Adrenal gland (tissue), 12 donors: ENCODE data around the gene LSM10. TPM values are rescaled to one million over a fixed set of nuclear protein-coding genes. Genes with fewer than 3 reads are reported as not detected.

Experiments used
- DNase-seq, 7 donors: peaks; one replicate each; pipeline ENCODE4 v3.0.0-alpha.2; 2019 to 2020
- H3K27ac ChIP-seq, 5 donors: fragments of 200-600 bp; sonication (generic) in 4 of 5; 1 replicate in 3 of 5; 2 replicates in 2 of 5; pipeline versions ENCODE4 v1.5.1 to v1.8.0; 2016 to 2020; ENCODE audit warnings: mild to moderate bottlenecking in 1 of 5
- H3K27me3 ChIP-seq: fragments of 200-600 bp; 2 replicates; pipeline ENCODE4 v1.8.0; 2021
- H3K36me3 ChIP-seq, 2 donors: fragments of 200-600 bp; replicated peaks in 1 of 2; 1 replicate in 1 of 2; 2 replicates in 1 of 2; pipeline versions ENCODE4 v1.5.1 to v1.8.0; 2018 to 2022
- H3K4me1 ChIP-seq, 2 donors: fragments of 200-600 bp; replicated peaks in 1 of 2; 1 replicate in 1 of 2; 2 replicates in 1 of 2; pipeline versions ENCODE4 v1.5.1 to v1.8.0; 2018 to 2021
- H3K4me3 ChIP-seq, 4 donors: fragments of 200-600 bp; sonication (generic) in 3 of 4; one replicate each; pipeline ENCODE4 v1.5.1; 2016 to 2018
- H3K9me3 ChIP-seq, 3 donors: fragments of 200-600 bp; sonication (generic) in 1 of 3; replicated peaks in 1 of 3; 1 replicate in 2 of 3; 2 replicates in 1 of 3; pipeline versions ENCODE4 v1.5.1 to v1.8.0; 2016 to 2021
- POLR2A ChIP-seq, 2 donors: fragments of 450-650 bp; IDR thresholded peaks; one replicate each; pipeline ENCODE4 v1.6.1; 2017; ENCODE audit warnings: antibody characterized with exemption in 2 of 2, mild to moderate bottlenecking in 2 of 2, moderate library complexity in 1 of 2
- WGBS, 4 donors: extraction: QIAGEN DNeasy Blood & Tissue Kit in 2 of 4; methylation state at CpG; one replicate each; pipeline versions ENCODE4 v1.1.5 to v1.1.7; 2013 to 2017; 5-methylcytosine and 5-hydroxymethylcytosine counted together
- intact Hi-C, 2 donors: fragments of 100-400 bp; cut with DNase I; formaldehyde crosslinking; loops; one replicate each; pipeline versions ENCODE4 v1.14.1 to v1.15.0; 2022 to 2023
- polyA plus RNA-seq, 3 donors: library from polyadenylated mRNA; stranded (reverse); fragments of 200-250 nt in 2 of 3; fragments of 350-450 nt in 1 of 3; fragmentation: Illumina TruSeq in 1 of 3; extraction: RNeasy Lipid Tissue Mini Kit (QIAGEN cat#74804) in 1 of 3; gene quantifications; one replicate each; pipeline ENCODE4 v1.2.3, GENCODE V29; 2013 to 2014
- total RNA-seq, 9 donors: library from RNA; depleted of rRNA in 4 of 9; stranded (reverse); fragments of >200 nt in 4 of 9; fragments of 120-200 nt in 1 of 9; fragmentation: NEBNext Ultra II Directional in 1 of 9; extraction: Animal tissue kit (Norgen Biotek cat#: 25700) in 1 of 9; gene quantifications; one replicate each; pipeline versions ENCODE4 v1.1.0 to v1.2.4, GENCODE V29; 2013 to 2023
- TF ChIP-seq, protein P1 (sequence below), 6 experiments: fragments of 450-650 bp in 4 of 6; fragments of 200-600 bp in 2 of 6; sonication (generic) in 1 of 6; IDR thresholded peaks; 1 replicate in 5 of 6; 2 replicates in 1 of 6; pipeline versions ENCODE4 v1.5.1 to v1.8.0; 2016 to 2021; ENCODE audit warnings: antibody characterized with exemption in 6 of 6, mild to moderate bottlenecking in 2 of 6, moderate library complexity in 1 of 6
- donor health status: healthy with polysubstance abuse.
- donor health status: Bipolar disorder and iron deficiency.
- donor health status: DM: yes; HTN: yes; CAD: no.
- donor health status: DM: no; HTN: no; CAD: no.
- donor health status: DM: no; HTN: no; CAD: no.
- donor health status: DM: yes; HTN: yes; CAD: no.

LSM10 gene
- total and polyA plus RNA-seq, 12 donors, result 13.2 to 48.7 (median 34.9) TPM

DNA sequence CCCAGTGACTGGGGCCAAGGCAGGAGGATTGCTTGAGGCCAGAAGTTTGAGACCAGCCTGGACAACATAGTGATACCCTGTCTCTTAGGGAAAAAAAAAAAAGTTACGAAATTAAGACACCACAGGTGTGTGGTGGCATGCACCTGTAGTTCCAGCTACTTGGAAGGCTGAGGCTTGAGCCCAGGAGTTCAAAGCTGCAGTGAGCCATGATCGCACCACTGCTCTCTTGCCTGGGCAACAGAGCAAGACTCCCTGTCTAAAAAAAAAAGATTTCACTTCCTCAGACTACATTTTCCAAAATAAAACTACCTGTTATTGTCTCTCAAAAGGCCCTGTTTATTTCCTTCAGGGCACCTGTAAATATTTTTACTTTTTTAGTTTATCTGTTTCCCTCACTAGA lies 7.3 kb downstream of the LSM10 start:
- H3K4me1 ChIP-seq, result peaks cover 12 to 21% of the 10 kb centered on the region in 2 donors
- WGBS, 4 donors, result 83 to 92% (median 89%) methylated on average over 2 of the region's 2 CpGs
- intact Hi-C loops, result loop anchor here in 1 of 2 donors (10.0 kb wide), 1 partner anchor 246 kb away; the partner anchor contains the start of gene TRAPPC3

DNA sequence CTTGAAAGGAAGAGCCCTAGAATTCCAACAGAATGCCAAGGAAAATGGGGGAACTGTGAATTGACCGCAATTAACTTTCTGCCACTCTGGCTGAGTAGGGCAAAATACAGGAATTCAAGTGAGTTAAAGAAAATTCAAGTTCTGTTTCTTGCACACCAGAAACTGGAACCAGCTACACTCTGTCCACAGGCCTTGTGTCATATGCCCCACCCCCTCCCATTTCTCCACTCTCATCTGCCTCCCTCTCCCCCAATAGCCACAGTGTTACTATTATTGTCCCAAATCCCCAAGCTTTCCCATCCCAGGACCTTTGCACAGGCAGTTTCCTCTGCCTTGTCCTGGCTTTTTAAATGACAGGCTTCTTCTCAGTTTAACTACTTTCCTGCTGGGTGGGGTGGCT lies 7.7 kb downstream of the LSM10 start:
- intact Hi-C loops, result loop anchor here in 1 of 2 donors (10.0 kb wide), 1 partner anchor 245 kb away; the partner anchor contains the start of gene TRAPPC3
- peaks cover 13 to 18% of the 10 kb centered on the region in 2 donors for H3K4me1 ChIP-seq
- no peak for DNase-seq
- H3K27ac ChIP-seq, result peak overlapping the region in 1 of 5 donors; percentile 30
- no peak overlapping the region for H3K4me3 ChIP-seq
- H3K27me3 ChIP-seq, result no peaks in the 10 kb centered on the region
- H3K9me3 ChIP-seq, result no peaks in the 10 kb centered on the region
- H3K36me3 ChIP-seq, result peaks cover 0 to 35% of the 10 kb centered on the region in 2 donors
- WGBS, 4 donors, result 81 to 87% (median 84%) methylated on average over 1 of the region's 1 CpG
- TF ChIP-seq, protein P1, sequence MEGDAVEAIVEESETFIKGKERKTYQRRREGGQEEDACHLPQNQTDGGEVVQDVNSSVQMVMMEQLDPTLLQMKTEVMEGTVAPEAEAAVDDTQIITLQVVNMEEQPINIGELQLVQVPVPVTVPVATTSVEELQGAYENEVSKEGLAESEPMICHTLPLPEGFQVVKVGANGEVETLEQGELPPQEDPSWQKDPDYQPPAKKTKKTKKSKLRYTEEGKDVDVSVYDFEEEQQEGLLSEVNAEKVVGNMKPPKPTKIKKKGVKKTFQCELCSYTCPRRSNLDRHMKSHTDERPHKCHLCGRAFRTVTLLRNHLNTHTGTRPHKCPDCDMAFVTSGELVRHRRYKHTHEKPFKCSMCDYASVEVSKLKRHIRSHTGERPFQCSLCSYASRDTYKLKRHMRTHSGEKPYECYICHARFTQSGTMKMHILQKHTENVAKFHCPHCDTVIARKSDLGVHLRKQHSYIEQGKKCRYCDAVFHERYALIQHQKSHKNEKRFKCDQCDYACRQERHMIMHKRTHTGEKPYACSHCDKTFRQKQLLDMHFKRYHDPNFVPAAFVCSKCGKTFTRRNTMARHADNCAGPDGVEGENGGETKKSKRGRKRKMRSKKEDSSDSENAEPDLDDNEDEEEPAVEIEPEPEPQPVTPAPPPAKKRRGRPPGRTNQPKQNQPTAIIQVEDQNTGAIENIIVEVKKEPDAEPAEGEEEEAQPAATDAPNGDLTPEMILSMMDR (IDR thresholded peaks at IDR 0.05), result no peak
- no peak for TF ChIP-seq POLR2A (IDR thresholded peaks at IDR 0.05)

More for the DNA sequence above, 7.3 kb downstream of the LSM10 start:
- no peak for TF ChIP-seq POLR2A (IDR thresholded peaks at IDR 0.05)
- TF ChIP-seq, protein P1 (IDR thresholded peaks at IDR 0.05), result no peak
- no peak overlapping the region for H3K27ac ChIP-seq
- DNase-seq, result no peak
- H3K36me3 ChIP-seq, result peaks cover 0 to 35% of the 10 kb centered on the region in 2 donors
- no peaks in the 10 kb centered on the region for H3K9me3 ChIP-seq
- H3K27me3 ChIP-seq, result no peaks in the 10 kb centered on the region
- H3K4me3 ChIP-seq, result no peak overlapping the region

DNA sequence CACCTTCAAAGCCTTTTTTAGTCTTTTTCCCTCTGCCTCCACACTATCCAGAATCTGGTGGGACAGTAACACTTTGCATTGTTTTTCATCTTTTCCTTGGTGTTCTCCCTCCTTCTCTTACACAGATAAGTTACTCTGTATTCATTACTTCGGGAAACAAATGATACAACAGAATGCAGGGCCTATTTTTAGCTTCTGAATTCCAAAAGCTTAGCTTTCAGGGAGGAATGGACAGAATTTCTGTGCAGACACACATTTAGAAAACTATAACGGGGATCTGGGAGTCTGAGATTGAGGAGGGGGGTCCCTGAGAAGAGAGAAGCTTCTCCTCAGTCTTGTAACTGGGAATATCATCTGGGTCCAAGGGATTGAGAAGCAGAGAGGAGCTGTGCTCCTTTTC lies 8.4 kb downstream of the LSM10 start:
- Histone ChIP-seq H3K27ac (no peak overlapping the region), H3K4me1 (peaks cover 19 to 24% of the 10 kb centered on the region in 2 donors), H3K4me3 (no peak overlapping the region), H3K36me3 (peaks cover 0 to 34% of the 10 kb centered on the region in 2 donors), H3K9me3 (no peaks in the 10 kb centered on the region), H3K27me3 (no peaks in the 10 kb centered on the region)
- 74 to 92% (median 81%) methylated on average over 2 of the region's 2 CpGs for WGBS, 4 donors
- intact Hi-C loops, result no loop called here
- TF ChIP-seq POLR2A (IDR thresholded peaks at IDR 0.05), result no peak
- TF ChIP-seq, protein P1 (IDR thresholded peaks at IDR 0.05), result no peak
- no peak for DNase-seq

DNA sequence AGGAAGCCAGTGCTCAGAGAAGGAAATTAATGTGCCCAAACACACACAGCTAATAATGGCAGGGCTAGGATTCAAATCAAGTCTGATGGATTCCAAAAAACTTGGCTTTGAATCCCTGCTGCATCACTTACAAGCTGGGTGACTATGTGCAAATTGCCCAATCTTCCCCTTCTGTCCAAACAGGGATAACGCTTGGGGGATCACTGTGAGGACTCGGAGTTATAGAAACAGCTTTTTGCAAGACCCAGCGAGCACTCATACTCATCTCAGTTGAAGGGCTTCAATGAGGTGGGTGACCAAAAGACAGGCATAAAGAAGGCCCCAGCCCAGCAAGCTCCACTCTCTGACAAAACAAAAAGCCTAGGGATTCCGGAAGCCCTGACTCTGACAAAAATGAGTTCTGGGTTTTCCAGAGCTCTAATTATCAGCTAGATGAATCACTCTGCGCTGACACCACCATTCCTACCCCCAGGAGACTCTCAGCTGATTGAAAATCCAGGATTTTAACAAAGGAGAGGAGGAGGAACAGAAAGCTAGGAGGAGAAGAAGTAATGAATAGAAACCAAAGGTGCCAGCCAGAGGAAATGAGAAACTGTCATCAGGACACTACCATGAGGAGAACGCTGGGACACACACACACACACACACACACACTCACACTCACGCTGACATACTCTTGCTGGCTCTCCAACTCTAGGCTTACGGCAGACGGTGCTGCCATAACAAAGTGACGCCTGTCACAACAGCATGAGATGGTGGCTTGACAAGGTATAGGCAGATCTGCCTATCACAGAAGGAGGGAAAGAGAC lies 10.4 kb downstream of the LSM10 start:
- TF ChIP-seq, protein P1 (IDR thresholded peaks at IDR 0.05), result no peak
- no peak for TF ChIP-seq POLR2A (IDR thresholded peaks at IDR 0.05)
- Histone ChIP-seq H3K27ac (peak overlapping the region; percentile 87 to 98 (median 95)), H3K9me3 (no peaks in the 10 kb centered on the region), H3K36me3 (peaks cover 0 to 15% of the 10 kb centered on the region in 2 donors), H3K27me3 (no peaks in the 10 kb centered on the region), H3K4me1 (peaks cover 27 to 40% of the 10 kb centered on the region in 2 donors), H3K4me3 (peak overlapping the region in 1 of 4 donors; percentile 99)
- intact Hi-C loops, result no loop called here
- WGBS, 4 donors, result 67 to 72% (median 69%) methylated on average over 10 of the region's 10 CpGs
- peak in 2 of 7 donors; percentile 40 to 49 for DNase-seq
